ENCODE measurements around the gene SPESP1. TPM values are rescaled to one million over a fixed set of nuclear protein-coding genes. Genes with fewer than 3 reads are reported as not detected.

The SPESP1 gene
- total and polyA plus RNA-seq, 2 donors (not counting 1 experiment from before 2014, with no cell fraction given): 4.6 to 6.4 TPM

- Histone ChIP-seq H4K20me1 (ENCODE audit: control insufficient read depth, extremely low read depth, insufficient read depth, low read length) (no peaks in the 10 kb centered on the region), H3K9ac (ENCODE audit: insufficient read depth, low read length) (no peak overlapping the region), H3K4me2 (ENCODE audit: extremely low read depth, insufficient read depth, low read length) (no peak overlapping the region), H3K4me3 (replicated peaks in 1 of 4; ENCODE audit: control extremely low read depth in 1 of 4, insufficient read depth in 1 of 4, low read depth in 3 of 4, low read length in 4 of 4) (no peak overlapping the region), H3K27me3 (ENCODE audit: control insufficient read depth, insufficient read depth, low read length) (no peaks in the 10 kb centered on the region), H3K9me3 (ENCODE audit: control insufficient read depth, insufficient read depth, low read depth, low read length) (no peaks in the 10 kb centered on the region), H2AFZ (ENCODE audit: low read length) (no peak overlapping the region), H3K27ac (ENCODE audit: insufficient read depth, low read length) (no peak overlapping the region), H3K36me3 (ENCODE audit: control insufficient read depth, insufficient read depth, low read length) (no peaks in the 10 kb centered on the region), H3K4me1 (ENCODE audit: control insufficient read depth, extremely low read depth, insufficient read depth, low read length) (no peaks in the 10 kb centered on the region), H3K79me2 (ENCODE audit: control insufficient read depth, insufficient read depth, low read length) (no peaks in the 10 kb centered on the region)
- no peak for DNase-seq (ENCODE audit: low read depth in 2 of 2)
- TF ChIP-seq EZH2 (IDR thresholded peaks at IDR 0.05; ENCODE audit: low read length, missing control alignments) (no peak), CTCF (conservative IDR thresholded peaks at IDR 0.05 in 1 of 2, IDR thresholded peaks at IDR 0.05 in 1 of 2; ENCODE audit: low read depth in 1 of 2, low read length in 2 of 2) (no peak)
Observed at GRCh38 chr15:68979816-68980215, 49.5 kb downstream of the SPESP1 start.

- Histone ChIP-seq H3K27me3 (ENCODE audit: control insufficient read depth, insufficient read depth, low read length) (peaks cover 2% of the 10 kb centered on the region), H3K79me2 (ENCODE audit: control insufficient read depth, insufficient read depth, low read length) (no peaks in the 10 kb centered on the region), H3K4me2 (ENCODE audit: extremely low read depth, insufficient read depth, low read length) (no peak overlapping the region), H3K9me3 (ENCODE audit: control insufficient read depth, insufficient read depth, low read depth, low read length) (no peaks in the 10 kb centered on the region), H3K27ac (ENCODE audit: insufficient read depth, low read length) (no peak overlapping the region), H3K36me3 (ENCODE audit: control insufficient read depth, insufficient read depth, low read length) (no peaks in the 10 kb centered on the region), H3K4me3 (replicated peaks in 1 of 4; ENCODE audit: control extremely low read depth in 1 of 4, insufficient read depth in 1 of 4, low read depth in 3 of 4, low read length in 4 of 4) (no peak overlapping the region), H3K9ac (ENCODE audit: insufficient read depth, low read length) (no peak overlapping the region), H3K4me1 (ENCODE audit: control insufficient read depth, extremely low read depth, insufficient read depth, low read length) (no peaks in the 10 kb centered on the region), H2AFZ (ENCODE audit: low read length) (no peak overlapping the region), H4K20me1 (ENCODE audit: control insufficient read depth, extremely low read depth, insufficient read depth, low read length) (no peaks in the 10 kb centered on the region)
- no peak for DNase-seq (ENCODE audit: low read depth in 2 of 2)
- TF ChIP-seq EZH2 (IDR thresholded peaks at IDR 0.05; ENCODE audit: low read length, missing control alignments) (no peak), CTCF (conservative IDR thresholded peaks at IDR 0.05 in 1 of 2, IDR thresholded peaks at IDR 0.05 in 1 of 2; ENCODE audit: low read depth in 1 of 2, low read length in 2 of 2) (no peak)
Observed at GRCh38 chr15:68980786-68981185, 50.5 kb downstream of the SPESP1 start.

GRCh38 chr15:68981941-68982340 lies 51.6 kb downstream of the SPESP1 start:
- H3K9me3 ChIP-seq (ENCODE audit: control insufficient read depth, insufficient read depth, low read depth, low read length): no peaks in the 10 kb centered on the region
- H2AFZ ChIP-seq (ENCODE audit: low read length): no peak overlapping the region
- no peak overlapping the region for H3K9ac ChIP-seq (ENCODE audit: insufficient read depth, low read length)
- no peak overlapping the region for H3K27ac ChIP-seq (ENCODE audit: insufficient read depth, low read length)
- no peaks in the 10 kb centered on the region for H3K4me1 ChIP-seq (ENCODE audit: control insufficient read depth, extremely low read depth, insufficient read depth, low read length)
- no peaks in the 10 kb centered on the region for H3K36me3 ChIP-seq (ENCODE audit: control insufficient read depth, insufficient read depth, low read length)
- no peak for DNase-seq (ENCODE audit: low read depth in 2 of 2)
- H3K4me3 ChIP-seq (replicated peaks in 1 of 4; ENCODE audit: control extremely low read depth in 1 of 4, insufficient read depth in 1 of 4, low read depth in 3 of 4, low read length in 4 of 4): no peak overlapping the region
- H3K27me3 ChIP-seq (ENCODE audit: control insufficient read depth, insufficient read depth, low read length): peaks cover 2% of the 10 kb centered on the region
- TF ChIP-seq EZH2 (IDR thresholded peaks at IDR 0.05; ENCODE audit: low read length, missing control alignments): no peak
- no peak for TF ChIP-seq CTCF (conservative IDR thresholded peaks at IDR 0.05 in 1 of 2, IDR thresholded peaks at IDR 0.05 in 1 of 2; ENCODE audit: low read depth in 1 of 2, low read length in 2 of 2)
- no peak overlapping the region for H3K4me2 ChIP-seq (ENCODE audit: extremely low read depth, insufficient read depth, low read length)
- no peaks in the 10 kb centered on the region for H4K20me1 ChIP-seq (ENCODE audit: control insufficient read depth, extremely low read depth, insufficient read depth, low read length)
- no peaks in the 10 kb centered on the region for H3K79me2 ChIP-seq (ENCODE audit: control insufficient read depth, insufficient read depth, low read length)
